ENCODE data around the gene TMEM256.

GRCh38 chr17:7411427-7411750 is 7.5 kb upstream of the TMEM256 start:
- TF ChIP-seq POLR2AphosphoS5 (IDR thresholded peaks at IDR 0.05; ENCODE audit: low read depth, low read length) = no peak
- no peak for TF ChIP-seq TAF1 (IDR thresholded peaks at IDR 0.05; ENCODE audit: low read depth, low read length)
- no peak for TF ChIP-seq POU2F2 (IDR thresholded peaks at IDR 0.05; ENCODE audit: low read depth, low read length)

Data from GM12891 (cell line).